Parathyroid adenoma (tissue), 2 donors: ENCODE results near the gene LYPD1.

Source experiments
- H2AFZ ChIP-seq: fragments of 300-600 bp; sonication (generic); one replicate; pipeline ENCODE4 v1.7.0; 2017; ENCODE audit warnings: antibody characterized with exemption, mild to moderate bottlenecking
- H3K27ac ChIP-seq: fragments of 300-600 bp; sonication (generic); one replicate; pipeline ENCODE4 v1.7.0; 2017
- H3K27me3 ChIP-seq: fragments of 300-600 bp; sonication (generic); one replicate; pipeline ENCODE4 v1.7.0; 2017; ENCODE audit warnings: low read length; ENCODE audit not compliant: control insufficient read depth, insufficient read depth
- H3K36me3 ChIP-seq: fragments of 300-600 bp; sonication (generic); one replicate; pipeline ENCODE4 v1.7.0; 2017; ENCODE audit warnings: low read length; ENCODE audit not compliant: control insufficient read depth, insufficient read depth
- H3K4me1 ChIP-seq: fragments of 300-600 bp; sonication (generic); one replicate; pipeline ENCODE4 v1.7.0; 2017; ENCODE audit warnings: control low read depth
- H3K4me2 ChIP-seq: fragments of 300-600 bp; sonication (generic); one replicate; pipeline ENCODE4 v1.7.0; 2017; ENCODE audit warnings: low read length
- H3K4me3 ChIP-seq: fragments of 300-600 bp; sonication (generic); one replicate; pipeline ENCODE4 v1.7.0; 2017; ENCODE audit warnings: low read depth, low read length
- H3K79me2 ChIP-seq: fragments of 300-600 bp; sonication (generic); one replicate; pipeline ENCODE4 v1.7.0; 2017; ENCODE audit warnings: control low read depth
- H3K9ac ChIP-seq: fragments of 300-600 bp; sonication (generic); one replicate; pipeline ENCODE4 v1.7.0; 2017; ENCODE audit warnings: mild to moderate bottlenecking
- H3K9me3 ChIP-seq: fragments of 300-600 bp; sonication (generic); one replicate; pipeline ENCODE4 v1.7.0; 2017; ENCODE audit warnings: low read length; ENCODE audit not compliant: control insufficient read depth
- TF ChIP-seq, protein P1 (sequence below): fragments of 300-600 bp; sonication (generic); IDR thresholded peaks from one replicate; pipeline ENCODE4 v1.7.0; 2017; ENCODE audit warnings: antibody characterized with exemption, mild to moderate bottlenecking
- donor health status: primary hyperparathyroidism.

Gene LYPD1

GRCh38 chr2:132654335-132654734, 15.7 kb downstream of the LYPD1 start:
- TF ChIP-seq, protein P1, sequence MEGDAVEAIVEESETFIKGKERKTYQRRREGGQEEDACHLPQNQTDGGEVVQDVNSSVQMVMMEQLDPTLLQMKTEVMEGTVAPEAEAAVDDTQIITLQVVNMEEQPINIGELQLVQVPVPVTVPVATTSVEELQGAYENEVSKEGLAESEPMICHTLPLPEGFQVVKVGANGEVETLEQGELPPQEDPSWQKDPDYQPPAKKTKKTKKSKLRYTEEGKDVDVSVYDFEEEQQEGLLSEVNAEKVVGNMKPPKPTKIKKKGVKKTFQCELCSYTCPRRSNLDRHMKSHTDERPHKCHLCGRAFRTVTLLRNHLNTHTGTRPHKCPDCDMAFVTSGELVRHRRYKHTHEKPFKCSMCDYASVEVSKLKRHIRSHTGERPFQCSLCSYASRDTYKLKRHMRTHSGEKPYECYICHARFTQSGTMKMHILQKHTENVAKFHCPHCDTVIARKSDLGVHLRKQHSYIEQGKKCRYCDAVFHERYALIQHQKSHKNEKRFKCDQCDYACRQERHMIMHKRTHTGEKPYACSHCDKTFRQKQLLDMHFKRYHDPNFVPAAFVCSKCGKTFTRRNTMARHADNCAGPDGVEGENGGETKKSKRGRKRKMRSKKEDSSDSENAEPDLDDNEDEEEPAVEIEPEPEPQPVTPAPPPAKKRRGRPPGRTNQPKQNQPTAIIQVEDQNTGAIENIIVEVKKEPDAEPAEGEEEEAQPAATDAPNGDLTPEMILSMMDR = no peak
- Histone ChIP-seq H3K27me3 (no peaks in the 10 kb centered on the region), H3K4me3 (no peak overlapping the region)

GRCh38 chr2:132652474-132652873, 17.5 kb downstream of the LYPD1 start:
- Histone ChIP-seq H3K27me3 (no peaks in the 10 kb centered on the region), H3K4me1 (peaks cover 3% of the 10 kb centered on the region), H3K79me2 (no peaks in the 10 kb centered on the region), H3K27ac (no peak overlapping the region), H2AFZ (no peak overlapping the region), H3K9ac (no peak overlapping the region), H3K9me3 (no peaks in the 10 kb centered on the region), H3K4me2 (no peak overlapping the region), H3K36me3 (no peaks in the 10 kb centered on the region), H3K4me3 (no peak overlapping the region)
- TF ChIP-seq, protein P1 = no peak

More at GRCh38 chr2:132654335-132654734, 15.7 kb downstream of the LYPD1 start:
- Histone ChIP-seq H3K9ac (no peak overlapping the region), H3K4me1 (peaks cover 3% of the 10 kb centered on the region), H3K36me3 (no peaks in the 10 kb centered on the region), H3K9me3 (no peaks in the 10 kb centered on the region), H3K79me2 (no peaks in the 10 kb centered on the region), H2AFZ (no peak overlapping the region), H3K27ac (no peak overlapping the region), H3K4me2 (no peak overlapping the region)

DNA sequence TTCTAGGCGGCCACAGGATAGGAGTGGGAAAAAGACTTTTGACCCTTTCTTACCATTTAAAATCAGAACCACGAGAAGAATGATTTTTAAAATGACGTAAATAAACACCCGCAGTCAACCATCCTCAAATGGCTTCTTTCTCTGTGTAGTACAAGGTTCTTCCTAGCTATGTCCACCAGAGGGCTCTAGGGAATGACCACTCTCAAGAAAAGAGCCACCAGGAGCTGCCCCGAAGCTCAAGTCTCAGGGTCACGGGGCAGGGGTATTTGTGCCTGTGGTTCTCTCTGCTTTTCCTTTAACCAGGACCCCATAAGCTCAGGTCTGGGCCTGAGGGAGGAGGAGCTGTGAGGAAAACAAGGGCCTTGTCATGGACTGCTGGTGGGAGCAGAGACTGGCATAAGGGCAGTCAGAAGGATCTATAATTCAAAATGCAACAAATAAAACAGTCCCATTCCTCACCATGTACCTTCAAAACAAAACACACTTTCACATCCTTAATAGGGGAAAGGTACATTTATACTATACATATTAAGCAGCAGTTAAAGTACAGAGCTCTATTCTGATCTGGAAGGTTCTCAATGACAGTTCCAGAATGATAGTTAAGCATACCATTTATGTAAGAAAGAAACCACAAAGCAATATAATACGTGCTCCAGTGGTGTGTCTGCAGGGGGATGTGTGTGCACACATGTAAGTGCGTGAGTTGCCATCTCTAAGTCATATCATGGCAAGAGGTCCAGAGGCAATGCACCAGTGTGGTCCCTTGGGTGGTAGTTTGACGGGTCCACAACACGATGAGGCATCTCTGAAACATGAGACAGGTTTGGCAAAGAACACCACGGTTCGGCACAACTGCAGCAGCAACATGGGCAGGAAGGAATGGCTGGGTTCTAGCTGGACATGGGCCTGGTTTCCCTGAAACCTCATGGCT, 18.6 kb downstream of the LYPD1 start:
- peak overlapping the region; percentile 36 for H2AFZ ChIP-seq
- H3K9ac ChIP-seq = no peak overlapping the region
- no peak overlapping the region for H3K4me2 ChIP-seq
- no peaks in the 10 kb centered on the region for H3K79me2 ChIP-seq
- H3K4me1 ChIP-seq = peaks cover 6% of the 10 kb centered on the region
- no peaks in the 10 kb centered on the region for H3K36me3 ChIP-seq
- H3K27me3 ChIP-seq = no peaks in the 10 kb centered on the region
- H3K4me3 ChIP-seq = no peak overlapping the region
- no peak overlapping the region for H3K27ac ChIP-seq
- H3K9me3 ChIP-seq = no peaks in the 10 kb centered on the region
- TF ChIP-seq, protein P1 = peak; percentile 79

GRCh38 chr2:132646540-132647108, 23.4 kb downstream of the LYPD1 start:
- no peaks in the 10 kb centered on the region for H3K27me3 ChIP-seq
- H3K79me2 ChIP-seq = no peaks in the 10 kb centered on the region
- H3K36me3 ChIP-seq = no peaks in the 10 kb centered on the region
- H3K27ac ChIP-seq = no peak overlapping the region
- peaks cover 6% of the 10 kb centered on the region for H3K4me1 ChIP-seq
- no peak overlapping the region for H3K9ac ChIP-seq
- peak overlapping the region; percentile 18 for H3K4me2 ChIP-seq
- no peak overlapping the region for H3K4me3 ChIP-seq
- peak overlapping the region; percentile 59 for H2AFZ ChIP-seq
- TF ChIP-seq, protein P1 = no peak
- no peaks in the 10 kb centered on the region for H3K9me3 ChIP-seq
